CD4-positive, alpha-beta T cell treated with Interleukin-4 for 4 hours (primary cell): Measurements from ENCODE around the gene NDUFAF3.

ENCODE experiments used
- DNase-seq: peaks from one replicate; pipeline ENCODE4 v3.0.0-alpha.2; 2020

Gene NDUFAF3, protein sequence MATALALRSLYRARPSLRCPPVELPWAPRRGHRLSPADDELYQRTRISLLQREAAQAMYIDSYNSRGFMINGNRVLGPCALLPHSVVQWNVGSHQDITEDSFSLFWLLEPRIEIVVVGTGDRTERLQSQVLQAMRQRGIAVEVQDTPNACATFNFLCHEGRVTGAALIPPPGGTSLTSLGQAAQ

DNA sequence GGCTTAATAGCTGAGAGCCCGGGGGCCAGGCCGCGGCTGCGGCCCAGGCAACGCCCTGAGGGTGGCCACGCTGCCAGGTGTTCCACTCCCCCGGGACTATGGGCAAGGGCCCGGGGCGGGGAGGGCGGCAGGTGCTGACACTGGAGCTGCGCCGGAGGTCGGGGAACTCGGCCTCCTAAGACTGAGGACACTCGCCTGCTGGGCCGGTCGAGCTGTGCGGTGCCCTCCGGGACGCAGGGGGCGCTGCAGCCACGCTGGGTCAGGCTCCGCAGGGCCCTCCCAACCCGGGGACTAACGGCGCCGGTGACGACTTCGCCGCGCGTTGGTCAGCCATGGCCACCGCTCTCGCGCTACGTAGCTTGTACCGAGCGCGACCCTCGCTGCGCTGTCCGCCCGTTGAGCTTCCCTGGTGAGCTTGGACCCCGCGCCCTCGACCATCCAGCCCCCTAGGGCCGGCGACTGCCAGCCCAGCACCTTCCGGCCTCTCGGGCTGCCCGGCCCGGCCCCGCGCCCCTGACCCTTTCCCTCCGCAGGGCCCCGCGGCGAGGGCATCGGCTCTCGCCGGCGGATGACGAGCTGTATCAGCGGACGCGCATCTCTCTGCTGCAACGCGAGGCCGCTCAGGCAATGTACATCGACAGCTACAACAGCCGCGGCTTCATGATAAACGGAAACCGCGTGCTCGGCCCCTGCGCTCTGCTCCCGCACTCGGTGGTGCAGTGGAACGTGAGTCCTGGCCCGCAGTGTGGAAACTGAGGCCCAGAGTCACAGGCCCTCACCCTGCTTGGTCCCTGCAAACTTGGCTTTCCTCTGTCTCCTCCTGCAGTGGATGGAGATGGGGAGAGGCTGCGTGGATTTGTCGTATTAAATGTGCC is at the start of gene NDUFAF3:
Gene NDUFAF3, plus strand, starts transcription at position 309 of the 875 bp plus-strand sequence. Its CDS starts 24 bp downstream, at position 333.
- peak; percentile 91 for DNase-seq

DNA sequence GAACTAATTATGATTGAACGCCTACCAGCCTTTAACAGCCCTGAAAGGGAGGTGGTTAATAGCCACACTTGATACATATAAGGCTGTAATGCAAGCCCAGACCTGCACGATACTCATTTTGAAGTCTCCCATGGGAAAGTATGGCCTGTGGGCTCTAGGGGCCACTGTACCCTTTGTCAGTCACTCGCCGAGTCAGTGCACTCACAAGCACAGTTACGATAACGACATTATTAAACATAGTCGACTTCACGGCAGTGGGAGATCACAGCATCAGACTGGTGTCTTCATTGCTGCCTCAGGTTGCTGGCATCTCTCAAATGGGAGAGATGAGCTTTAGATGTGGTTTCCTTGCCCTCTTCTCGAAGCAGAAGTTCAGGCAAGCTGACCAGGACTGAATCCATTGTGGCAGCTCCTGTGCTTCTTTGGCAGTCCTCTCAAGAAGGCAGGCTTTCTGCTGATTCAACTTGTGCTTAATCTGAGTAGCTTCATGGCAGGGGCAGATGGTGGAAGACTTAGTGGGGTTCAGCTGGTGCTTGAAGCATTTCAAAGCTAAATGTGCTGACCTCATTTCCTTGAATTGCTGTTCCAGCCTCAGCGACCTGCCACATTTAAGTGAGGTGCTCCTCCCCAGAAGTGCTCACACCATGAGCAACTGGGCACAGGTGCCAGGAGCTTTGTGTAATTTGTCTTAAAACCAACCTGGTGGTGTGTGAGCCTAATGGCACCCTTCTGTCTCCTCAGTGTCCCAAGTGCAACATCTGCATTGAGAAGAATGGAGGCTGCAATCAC is 47.7 kb upstream of the NDUFAF3 start:
- no peak for DNase-seq

DNA sequence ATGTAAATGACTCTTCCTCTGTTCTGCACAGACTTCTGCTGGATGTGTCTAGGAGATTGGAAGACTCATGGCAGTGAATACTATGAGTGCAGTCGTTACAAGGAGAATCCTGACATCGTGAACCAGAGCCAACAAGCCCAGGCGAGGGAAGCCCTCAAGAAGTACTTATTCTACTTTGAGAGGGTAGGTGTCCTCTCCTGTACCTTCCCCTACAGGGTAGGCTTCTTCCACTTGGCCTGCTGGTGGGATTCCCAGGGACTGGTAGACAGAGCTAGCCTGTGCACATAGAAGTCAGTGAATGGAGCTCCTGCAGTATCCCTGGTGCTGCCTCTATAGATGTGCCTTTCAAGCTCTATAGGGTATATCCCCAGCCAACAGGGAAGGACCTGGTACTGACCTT is 42.5 kb upstream of the NDUFAF3 start:
- no peak for DNase-seq

DNA sequence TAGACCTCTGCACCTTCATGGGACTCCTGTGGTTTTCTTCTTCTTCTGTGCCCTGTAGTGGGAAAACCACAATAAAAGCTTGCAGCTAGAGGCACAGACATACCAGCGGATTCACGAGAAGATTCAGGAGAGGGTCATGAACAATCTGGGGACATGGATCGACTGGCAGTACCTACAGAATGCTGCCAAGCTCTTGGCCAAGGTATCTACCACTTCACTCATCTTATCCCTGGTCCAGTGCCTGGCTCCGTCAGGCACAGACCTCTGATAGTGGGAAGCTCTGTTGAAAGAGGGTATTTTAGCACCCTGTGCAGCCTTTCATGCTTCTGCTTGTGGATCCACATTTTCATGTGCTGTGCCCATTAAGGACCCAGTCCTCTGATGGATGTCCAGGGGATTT is 41.6 kb upstream of the NDUFAF3 start:
- DNase-seq: no peak

DNA sequence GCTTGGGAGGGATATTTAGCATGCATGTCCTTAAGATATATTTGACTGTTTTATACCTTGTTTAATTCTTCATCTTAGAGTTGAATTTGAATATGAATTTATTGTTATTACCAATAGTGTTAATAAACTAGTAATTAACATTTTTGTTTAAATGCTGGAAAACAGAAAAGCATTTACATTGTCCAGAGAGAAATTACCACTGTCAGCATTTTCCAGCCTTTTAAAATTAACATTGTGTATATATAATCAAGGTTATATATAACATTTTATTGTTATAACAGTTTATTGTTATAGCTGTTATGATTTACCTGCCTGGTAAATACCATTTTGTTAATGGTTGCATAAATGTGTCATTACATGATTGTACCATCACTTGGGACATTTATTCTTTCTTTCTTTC is 39.9 kb upstream of the NDUFAF3 start:
- DNase-seq: no peak

DNA sequence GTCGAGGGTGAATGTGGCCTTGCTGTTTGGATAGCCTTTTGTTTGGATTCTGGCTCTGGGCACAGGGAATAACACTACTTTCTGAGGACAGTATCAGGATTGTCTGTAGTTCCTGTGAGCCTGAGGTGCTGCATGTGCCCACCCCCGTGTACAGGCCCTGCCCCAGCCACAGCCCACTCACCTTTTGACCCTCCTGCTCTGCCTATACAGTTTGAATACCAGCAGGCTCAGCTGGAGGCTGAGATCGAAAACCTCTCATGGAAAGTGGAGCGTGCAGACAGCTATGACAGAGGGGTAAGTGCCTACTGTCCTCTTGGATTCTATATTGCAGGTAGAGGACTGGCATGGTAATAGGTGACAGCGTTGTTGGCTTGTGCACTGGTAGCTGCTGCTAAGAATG is 39.2 kb upstream of the NDUFAF3 start:
- DNase-seq: no peak

DNA sequence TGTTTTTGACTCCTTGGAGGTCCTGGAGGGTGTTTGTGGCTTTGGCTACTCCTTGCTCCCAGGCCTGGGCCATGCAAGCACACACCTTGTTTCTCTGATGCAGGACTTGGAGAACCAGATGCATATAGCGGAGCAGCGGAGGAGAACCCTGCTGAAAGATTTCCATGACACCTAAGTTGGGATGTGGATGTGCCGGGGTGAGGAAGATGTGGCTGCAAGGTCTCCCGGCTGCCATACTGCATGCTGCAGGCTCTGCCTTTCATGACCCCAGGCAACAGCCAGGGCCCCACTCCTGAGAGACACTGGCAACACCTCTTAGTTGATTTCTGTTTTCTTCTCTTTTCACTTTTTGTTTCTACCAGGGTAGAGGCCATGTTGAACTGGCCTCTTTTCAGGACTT is 38.8 kb upstream of the NDUFAF3 start:
- DNase-seq: no peak

DNA sequence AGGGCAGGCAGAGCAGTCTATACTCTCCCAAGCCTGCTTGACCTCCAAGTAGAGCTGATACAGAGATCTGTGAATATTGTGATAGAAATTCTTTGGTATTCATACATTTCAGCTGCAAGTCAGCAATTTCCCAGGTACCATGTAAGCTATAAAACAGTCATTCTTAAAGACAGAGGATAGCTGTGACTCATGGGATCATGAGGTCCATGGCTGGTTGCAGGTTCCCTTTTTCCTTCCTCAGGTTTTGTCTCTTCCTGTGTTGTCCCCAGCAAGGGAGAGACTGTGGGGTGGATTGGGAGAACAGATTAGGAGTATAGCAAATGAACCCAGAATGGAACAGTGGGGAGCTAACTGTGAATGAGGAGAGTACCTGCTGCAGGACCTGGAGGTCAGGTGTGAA is 37.3 kb upstream of the NDUFAF3 start:
- no peak for DNase-seq

DNA sequence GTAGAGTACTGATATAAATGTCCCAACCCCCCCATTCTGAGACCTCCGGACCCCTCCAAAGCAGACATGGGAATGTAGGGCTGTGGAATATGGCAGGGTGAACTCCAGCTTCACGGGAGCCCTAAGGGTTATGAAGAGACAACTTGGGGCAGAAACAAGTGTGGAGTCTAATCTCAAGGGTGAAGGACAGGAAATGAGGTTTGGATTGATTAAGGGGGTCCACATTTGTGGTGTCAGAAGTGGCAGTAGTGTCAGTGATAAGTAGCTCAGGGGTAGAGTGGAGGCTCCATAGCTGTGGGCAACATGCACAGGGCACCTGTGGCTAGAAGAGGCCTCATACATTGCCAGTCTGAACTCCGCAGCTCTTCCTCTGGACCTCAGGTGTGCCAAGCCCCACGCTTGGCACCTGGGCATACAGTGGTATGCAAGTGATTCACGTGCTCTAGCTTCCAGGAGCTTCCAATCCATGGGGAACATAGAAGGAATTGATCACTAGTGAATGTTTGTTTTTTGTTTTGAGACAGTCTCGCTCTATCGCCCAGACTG is 36.0 kb upstream of the NDUFAF3 start:
- DNase-seq: no peak

DNA sequence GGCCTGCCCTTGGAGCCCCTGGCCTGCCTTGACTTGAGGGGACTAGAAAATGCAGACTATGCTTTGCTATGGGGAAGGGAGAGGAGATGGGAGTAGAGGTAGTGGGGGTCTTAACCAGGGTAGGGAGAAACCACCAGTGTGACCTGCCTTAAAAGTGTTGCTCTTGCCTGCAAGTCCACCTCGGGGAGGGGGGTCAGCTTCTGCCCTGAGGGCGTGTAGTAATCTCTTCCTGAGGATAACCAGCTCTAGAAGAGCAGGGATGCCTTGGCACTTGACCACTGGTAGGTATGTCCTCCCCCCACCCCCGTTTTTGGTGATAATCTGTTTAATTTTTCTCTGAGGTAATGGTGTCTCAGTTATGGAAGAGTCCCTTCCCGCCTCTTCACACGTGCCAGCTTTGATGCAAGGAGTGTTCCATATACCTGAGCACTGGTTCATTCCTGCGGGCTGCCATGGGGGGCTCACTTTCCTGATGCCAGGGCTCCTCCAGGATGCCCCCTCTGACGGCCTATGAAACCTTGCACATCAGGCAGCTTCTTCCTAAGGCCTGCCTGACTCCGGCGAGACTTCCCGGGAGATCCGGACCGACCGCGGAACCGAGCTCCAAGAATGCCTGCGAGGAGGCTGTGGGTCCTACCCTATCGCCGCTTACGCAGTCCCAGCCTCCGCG is 32.7 kb upstream of the NDUFAF3 start:
- DNase-seq: no peak

DNA sequence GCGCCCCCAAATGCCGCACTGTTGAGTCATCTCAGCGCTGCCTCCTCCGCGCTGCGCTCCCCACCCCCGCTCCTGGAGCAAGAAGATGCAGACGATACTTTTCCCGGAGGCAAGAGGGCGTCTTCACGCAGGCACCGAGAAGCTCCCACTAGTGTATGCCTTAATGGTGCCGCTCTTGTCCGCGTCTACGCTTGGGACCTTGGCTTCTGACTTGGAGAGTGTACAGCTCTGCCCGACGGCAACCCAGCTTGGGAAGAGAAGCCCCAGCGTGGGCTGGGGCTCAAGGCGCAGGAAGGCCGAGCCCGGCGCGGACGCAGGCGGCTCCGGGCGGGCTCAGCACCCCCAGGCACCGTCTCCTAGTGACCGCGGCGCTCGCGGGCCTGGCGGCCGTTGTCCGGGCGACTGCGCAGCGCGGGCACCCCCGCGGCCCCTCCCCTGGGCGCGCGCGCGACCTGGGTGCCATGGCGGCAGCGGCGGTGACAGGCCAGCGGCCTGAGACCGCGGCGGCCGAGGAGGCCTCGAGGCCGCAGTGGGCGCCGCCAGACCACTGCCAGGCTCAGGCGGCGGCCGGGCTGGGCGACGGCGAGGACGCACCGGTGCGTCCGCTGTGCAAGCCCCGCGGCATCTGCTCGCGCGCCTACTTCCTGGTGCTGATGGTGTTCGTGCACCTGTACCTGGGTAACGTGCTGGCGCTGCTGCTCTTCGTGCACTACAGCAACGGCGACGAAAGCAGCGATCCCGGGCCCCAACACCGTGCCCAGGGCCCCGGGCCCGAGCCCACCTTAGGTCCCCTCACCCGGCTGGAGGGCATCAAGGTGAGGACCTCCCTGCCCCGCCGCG is 31.9 kb upstream of the NDUFAF3 start, which contains the start of gene P4HTM:
Gene P4HTM, plus strand, starts transcription at position 446 of the 840 bp plus-strand sequence. Its CDS starts 16 bp downstream, at position 462.
- DNase-seq: peak; percentile 82

DNA sequence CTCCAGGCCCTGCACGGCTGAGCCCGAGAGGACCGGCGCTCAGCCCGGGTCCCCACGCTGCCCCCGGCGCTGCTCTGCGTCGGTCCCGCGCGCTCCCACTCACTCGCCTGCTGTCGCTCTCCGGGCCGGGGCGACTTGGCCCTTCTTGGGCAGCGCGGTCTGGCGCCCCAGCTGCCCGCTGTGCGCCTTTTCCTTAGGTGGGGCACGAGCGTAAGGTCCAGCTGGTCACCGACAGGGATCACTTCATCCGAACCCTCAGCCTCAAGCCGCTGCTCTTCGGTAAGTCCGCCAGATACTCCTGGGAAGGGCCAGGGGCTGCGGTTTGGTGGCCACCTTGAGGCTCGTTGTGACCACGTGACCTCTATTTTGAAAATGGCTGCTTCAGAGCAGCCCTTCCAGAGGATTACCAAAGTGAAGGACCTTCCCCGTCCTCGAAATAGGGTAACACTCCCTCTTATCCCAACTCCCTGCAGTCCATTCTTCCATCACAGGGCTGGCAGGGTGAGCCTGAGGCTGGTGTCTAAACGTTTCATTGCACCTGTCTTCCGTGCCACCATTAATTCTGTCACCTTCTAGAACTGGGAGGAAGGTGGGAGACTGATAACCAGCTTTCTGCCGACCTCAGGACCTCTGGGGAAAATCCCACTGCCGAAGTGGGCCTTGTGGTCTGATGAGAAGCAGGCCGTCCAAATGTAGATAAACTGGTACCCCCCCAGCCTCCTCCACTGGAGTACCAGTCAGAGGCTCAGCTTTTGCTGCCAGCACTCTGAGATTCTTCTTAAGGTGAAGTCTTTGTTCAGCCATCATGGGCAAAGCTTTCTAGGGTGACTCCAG is 31.1 kb upstream of the NDUFAF3 start:
- peak; percentile 45 for DNase-seq

DNA sequence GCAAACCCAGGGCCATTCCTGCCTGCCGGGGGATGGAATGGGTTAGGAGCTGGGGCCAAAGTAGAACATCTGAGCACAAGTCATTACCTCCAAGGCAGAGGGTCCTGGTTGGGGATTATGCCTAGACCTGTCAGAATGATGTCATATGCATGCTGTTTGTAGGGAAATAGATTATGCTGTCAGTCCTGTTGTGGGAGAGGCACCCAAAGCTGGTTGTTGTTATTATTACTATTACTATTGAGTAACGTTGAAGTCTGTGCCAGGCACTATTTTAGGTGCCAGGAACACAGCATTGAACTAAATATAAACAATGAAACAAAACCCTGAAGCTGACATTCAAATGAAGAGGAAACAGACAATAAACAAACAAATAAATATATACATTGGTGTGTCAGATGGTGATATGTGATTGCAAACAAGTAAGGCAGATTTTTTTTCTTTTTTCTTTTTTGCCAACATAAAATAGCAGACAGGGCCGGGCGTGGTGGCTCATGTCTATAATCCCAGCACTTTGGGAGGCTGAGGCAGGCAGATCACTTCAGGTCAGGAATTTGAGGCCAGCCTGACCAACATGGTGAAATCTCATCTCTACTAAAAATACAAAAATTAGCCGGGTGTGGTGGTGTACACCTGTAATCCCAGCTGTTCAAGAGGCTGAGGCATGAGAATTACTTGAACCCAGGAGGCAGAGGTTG is 29.9 kb upstream of the NDUFAF3 start:
- no peak for DNase-seq

DNA sequence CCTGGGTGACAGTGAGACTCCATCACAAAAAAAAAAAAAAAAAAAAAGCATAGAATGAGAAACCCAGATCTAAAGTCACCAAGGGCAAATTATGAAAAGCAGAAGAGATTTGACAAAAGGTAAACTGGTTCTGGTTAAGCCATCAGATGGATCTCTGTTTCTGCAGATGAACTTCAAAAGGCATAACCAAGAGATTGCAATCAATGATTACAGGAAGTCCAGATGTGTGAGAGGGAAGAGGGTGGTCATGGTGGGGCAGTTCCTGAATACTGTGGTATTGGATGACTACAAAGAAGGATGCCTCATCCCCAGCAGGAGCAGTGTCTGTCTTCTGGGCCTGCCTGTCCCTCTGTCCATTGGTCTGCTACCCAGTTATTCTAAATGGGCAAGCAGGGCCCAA is 28.1 kb upstream of the NDUFAF3 start:
- no peak for DNase-seq

DNA sequence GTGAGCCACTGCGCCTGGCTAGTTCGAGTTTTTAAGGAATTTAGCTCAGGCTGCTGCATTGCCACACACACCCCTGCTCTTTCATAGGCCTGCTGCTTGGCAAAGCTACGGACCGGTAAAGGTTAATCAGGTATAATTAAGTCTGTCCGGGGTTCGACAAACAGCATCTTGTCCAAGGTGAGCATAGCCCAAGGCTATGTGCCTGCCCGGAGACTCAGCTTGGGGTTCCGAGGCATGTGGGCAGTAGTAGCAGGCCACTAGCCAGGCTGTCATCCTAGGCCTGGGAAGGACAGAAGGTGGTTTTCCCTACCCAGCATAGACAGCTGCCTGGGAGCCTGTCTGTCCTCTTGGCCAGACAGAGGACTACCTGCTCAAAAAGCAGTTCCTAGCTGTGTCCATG is 25.3 kb upstream of the NDUFAF3 start:
- no peak for DNase-seq

DNA sequence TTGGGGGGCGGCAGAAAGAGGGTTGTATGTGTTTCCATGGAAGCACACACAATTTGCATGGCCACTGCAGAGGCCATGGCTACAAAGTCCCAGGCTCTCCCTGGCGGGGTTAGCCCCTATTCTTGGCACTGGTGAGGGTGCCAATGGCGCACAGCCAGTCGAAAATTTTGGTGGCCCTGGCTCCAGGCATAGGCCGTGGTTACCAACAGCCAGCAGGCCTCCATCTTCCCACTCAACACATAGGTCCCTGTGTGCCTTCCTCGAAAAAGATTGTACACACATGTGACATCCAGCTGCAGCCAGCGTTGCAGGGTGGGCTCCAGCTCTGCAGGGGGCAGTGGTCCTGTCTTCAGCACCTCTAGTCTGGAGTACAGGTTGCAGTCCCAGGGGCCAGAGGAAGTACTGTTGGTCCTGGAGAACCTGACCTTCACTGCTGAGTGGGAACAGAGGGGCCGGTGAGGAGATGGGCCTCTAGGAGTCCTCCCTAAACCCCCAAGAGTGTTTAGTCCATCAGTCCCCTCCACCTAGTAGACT is 24.8 kb upstream of the NDUFAF3 start:
- no peak for DNase-seq

DNA sequence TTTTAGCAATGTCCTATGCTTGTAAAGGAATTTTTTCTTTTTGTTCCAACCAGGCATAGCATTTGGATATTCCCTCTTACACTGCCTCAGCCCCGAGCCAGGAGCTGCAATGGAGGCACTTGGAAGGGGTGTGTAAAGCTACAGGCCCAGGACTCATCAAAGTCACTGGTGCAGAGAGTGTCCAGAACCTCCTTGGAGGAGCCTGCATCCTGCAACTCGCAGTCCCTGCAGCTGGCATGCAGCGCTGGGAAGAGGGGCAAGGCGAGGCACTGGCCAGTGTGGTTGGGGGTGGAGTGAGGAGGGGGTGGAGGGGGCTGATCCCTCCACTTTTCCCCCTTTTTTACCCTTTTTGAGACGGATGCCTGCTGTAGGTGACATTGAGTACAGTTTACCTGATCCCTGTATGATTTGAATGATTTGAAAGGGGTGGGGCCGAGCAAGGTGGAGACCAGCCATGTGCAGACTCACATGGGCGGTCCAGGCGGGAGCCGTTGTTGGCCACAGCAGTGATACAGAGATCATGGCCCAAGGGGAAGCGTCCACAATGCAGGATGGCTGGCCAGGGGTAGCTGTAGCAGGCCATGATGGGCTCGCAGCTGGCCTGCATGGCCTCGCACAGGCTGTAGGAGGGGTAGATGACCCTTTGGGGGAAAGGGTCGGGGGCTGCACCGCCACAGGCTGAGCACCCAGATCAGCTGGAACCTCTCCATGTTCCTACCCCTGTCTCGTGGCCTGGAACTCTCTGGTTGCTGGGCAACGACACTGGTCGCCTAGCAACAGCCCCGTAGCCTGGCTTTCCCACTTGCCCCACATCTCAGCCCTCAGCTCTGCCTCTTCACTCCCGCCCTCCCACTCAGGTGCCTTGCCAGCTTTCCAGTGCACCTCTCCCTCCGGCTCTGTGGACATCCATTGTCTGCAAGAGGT is 23.9 kb upstream of the NDUFAF3 start:
- no peak for DNase-seq

DNA sequence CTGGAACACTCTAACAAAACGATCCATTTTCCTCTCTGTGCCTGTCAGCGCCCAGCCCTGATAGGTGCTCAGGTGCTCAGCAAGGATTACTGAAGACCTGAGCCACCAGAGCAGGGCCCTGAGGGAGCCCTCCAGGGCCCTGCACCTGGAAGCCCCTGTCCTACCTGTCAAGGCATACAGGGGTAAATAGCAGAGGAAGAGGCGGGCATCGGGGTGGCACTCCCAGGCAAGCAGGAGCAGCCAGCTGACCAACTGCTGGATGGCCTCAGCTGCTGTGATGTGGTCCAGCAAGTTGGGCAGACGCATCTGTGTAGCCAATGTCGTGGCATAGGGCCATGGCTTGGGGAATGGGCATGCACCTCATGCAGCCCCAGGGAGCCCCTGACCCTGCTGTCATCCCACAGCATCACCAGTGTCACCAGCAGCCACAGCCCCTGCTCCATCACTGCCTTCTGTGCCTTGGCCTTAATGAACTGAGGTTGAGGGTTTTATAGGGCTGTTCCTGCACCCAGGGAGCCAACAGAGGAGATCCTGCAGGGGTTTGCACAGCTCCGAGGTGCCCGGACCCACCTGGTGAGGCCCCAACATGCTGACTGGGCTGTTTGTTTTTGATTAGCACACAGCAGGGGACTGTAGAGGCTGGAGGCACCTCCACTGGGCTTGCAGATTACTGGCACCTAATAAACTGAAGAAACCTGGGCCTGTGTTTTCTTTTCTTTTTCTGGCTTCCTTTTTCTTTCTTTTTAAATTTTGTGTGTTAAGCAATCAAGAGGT is 22.6 kb upstream of the NDUFAF3 start:
- DNase-seq: no peak
